Measurements from ENCODE around the gene LPAR1.
"Not testable (repeated sequence)": the region's sequence is repeated elsewhere in the genome, so short reads cannot be mapped to it uniquely, and the experiment has no call there.

Gene LPAR1

GRCh38 chr9:110835859-110836271 lies 202.4 kb downstream of the LPAR1 start:
- Histone ChIP-seq H3K27ac (ENCODE audit: insufficient read depth, low read depth, low read length, poor library complexity, severe bottlenecking) (peak overlapping the region; percentile 21), H3K9me3 (ENCODE audit: control insufficient read depth, low read length) (no peaks in the 10 kb centered on the region), H3K4me3 (ENCODE audit: insufficient read depth, low read depth, low read length) (no peak overlapping the region), H3K4me1 (ENCODE audit: control insufficient read depth, insufficient read depth, low read length) (peaks cover 5% of the 10 kb centered on the region), H3K27me3 (ENCODE audit: control insufficient read depth, insufficient read depth, low read length, poor library complexity, severe bottlenecking) (no peaks in the 10 kb centered on the region), H3K36me3 (ENCODE audit: control insufficient read depth, insufficient read depth, low read length) (no peaks in the 10 kb centered on the region)
- WGBS, 2 experiments = 96% methylated on average over 1 of the region's 1 CpG; no CpG with 5 or more reads in 1 of the 2 experiments

DNA sequence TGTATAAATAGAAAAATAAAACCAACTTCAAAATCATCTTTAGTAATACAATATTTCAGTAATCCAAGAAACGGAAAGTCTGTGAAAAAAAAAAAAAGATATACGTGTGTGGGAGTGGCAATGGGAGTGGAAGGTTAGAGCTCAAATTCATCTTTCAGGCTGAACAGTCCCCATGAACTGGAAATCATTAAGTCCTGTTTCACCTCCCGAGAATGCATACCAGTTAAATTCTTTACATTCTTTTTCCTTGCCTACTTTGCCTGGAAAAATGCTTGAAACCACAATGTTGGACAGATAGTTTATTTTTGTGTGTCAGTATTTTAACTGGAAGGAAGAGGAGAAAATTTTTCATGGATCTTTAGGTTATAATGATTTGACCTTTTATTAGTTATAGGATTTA lies 202.9 kb downstream of the LPAR1 start:
- Histone ChIP-seq H3K36me3 (ENCODE audit: control insufficient read depth, insufficient read depth, low read length) (no peaks in the 10 kb centered on the region), H3K27me3 (ENCODE audit: control insufficient read depth, insufficient read depth, low read length, poor library complexity, severe bottlenecking) (no peaks in the 10 kb centered on the region), H3K4me1 (ENCODE audit: control insufficient read depth, insufficient read depth, low read length) (peaks cover 5% of the 10 kb centered on the region), H3K9me3 (ENCODE audit: control insufficient read depth, low read length) (no peaks in the 10 kb centered on the region), H3K4me3 (ENCODE audit: insufficient read depth, low read depth, low read length) (no peak overlapping the region), H3K27ac (ENCODE audit: insufficient read depth, low read depth, low read length, poor library complexity, severe bottlenecking) (peak overlapping the region; percentile 21)
- 70 to 89% methylated on average over 1 to 2 of the region's 3 CpGs for WGBS, 2 experiments

GRCh38 chr9:110832926-110833325 lies 205.3 kb downstream of the LPAR1 start:
- no peaks in the 10 kb centered on the region for H3K27me3 ChIP-seq (ENCODE audit: control insufficient read depth, insufficient read depth, low read length, poor library complexity, severe bottlenecking)
- no peaks in the 10 kb centered on the region for H3K9me3 ChIP-seq (ENCODE audit: control insufficient read depth, low read length)
- H3K4me1 ChIP-seq (ENCODE audit: control insufficient read depth, insufficient read depth, low read length) = peaks cover 5% of the 10 kb centered on the region
- 97 to 100% methylated on average over 2 to 3 of the region's 3 CpGs for WGBS, 2 experiments
- H3K27ac ChIP-seq (ENCODE audit: insufficient read depth, low read depth, low read length, poor library complexity, severe bottlenecking) = no peak overlapping the region
- H3K36me3 ChIP-seq (ENCODE audit: control insufficient read depth, insufficient read depth, low read length) = no peaks in the 10 kb centered on the region
- no peak overlapping the region for H3K4me3 ChIP-seq (ENCODE audit: insufficient read depth, low read depth, low read length)

GRCh38 chr9:110830495-110830894 lies 207.8 kb downstream of the LPAR1 start:
- no peak overlapping the region for H3K27ac ChIP-seq (ENCODE audit: insufficient read depth, low read depth, low read length, poor library complexity, severe bottlenecking)
- no peak overlapping the region for H3K4me3 ChIP-seq (ENCODE audit: insufficient read depth, low read depth, low read length)
- no peaks in the 10 kb centered on the region for H3K36me3 ChIP-seq (ENCODE audit: control insufficient read depth, insufficient read depth, low read length)
- 96% methylated on average over 21 of the region's 21 CpGs for WGBS, 2 experiments
- no peaks in the 10 kb centered on the region for H3K9me3 ChIP-seq (ENCODE audit: control insufficient read depth, low read length)
- peaks cover 2% of the 10 kb centered on the region for H3K4me1 ChIP-seq (ENCODE audit: control insufficient read depth, insufficient read depth, low read length)
- no peaks in the 10 kb centered on the region for H3K27me3 ChIP-seq (ENCODE audit: control insufficient read depth, insufficient read depth, low read length, poor library complexity, severe bottlenecking)

GRCh38 chr9:110828264-110828663 lies 210.0 kb downstream of the LPAR1 start:
- no peaks in the 10 kb centered on the region for H3K36me3 ChIP-seq (ENCODE audit: control insufficient read depth, insufficient read depth, low read length)
- H3K27ac ChIP-seq (ENCODE audit: insufficient read depth, low read depth, low read length, poor library complexity, severe bottlenecking) = no peak overlapping the region
- WGBS, 2 experiments = 86 to 93% methylated on average over 3 of the region's 3 CpGs
- no peaks in the 10 kb centered on the region for H3K4me1 ChIP-seq (ENCODE audit: control insufficient read depth, insufficient read depth, low read length)
- no peaks in the 10 kb centered on the region for H3K27me3 ChIP-seq (ENCODE audit: control insufficient read depth, insufficient read depth, low read length, poor library complexity, severe bottlenecking)
- no peaks in the 10 kb centered on the region for H3K9me3 ChIP-seq (ENCODE audit: control insufficient read depth, low read length)
- no peak overlapping the region for H3K4me3 ChIP-seq (ENCODE audit: insufficient read depth, low read depth, low read length)

GRCh38 chr9:110826400-110826799 lies 211.9 kb downstream of the LPAR1 start:
- not testable (repeated sequence) for H3K27ac ChIP-seq (ENCODE audit: insufficient read depth, low read depth, low read length, poor library complexity, severe bottlenecking); H3K4me3 ChIP-seq (ENCODE audit: insufficient read depth, low read depth, low read length); H3K9me3 ChIP-seq (ENCODE audit: control insufficient read depth, low read length); H3K36me3 ChIP-seq (ENCODE audit: control insufficient read depth, insufficient read depth, low read length); H3K27me3 ChIP-seq (ENCODE audit: control insufficient read depth, insufficient read depth, low read length, poor library complexity, severe bottlenecking); H3K4me1 ChIP-seq (ENCODE audit: control insufficient read depth, insufficient read depth, low read length)
- WGBS, 2 experiments = 75 to 82% methylated on average over 8 to 9 of the region's 9 CpGs

DNA sequence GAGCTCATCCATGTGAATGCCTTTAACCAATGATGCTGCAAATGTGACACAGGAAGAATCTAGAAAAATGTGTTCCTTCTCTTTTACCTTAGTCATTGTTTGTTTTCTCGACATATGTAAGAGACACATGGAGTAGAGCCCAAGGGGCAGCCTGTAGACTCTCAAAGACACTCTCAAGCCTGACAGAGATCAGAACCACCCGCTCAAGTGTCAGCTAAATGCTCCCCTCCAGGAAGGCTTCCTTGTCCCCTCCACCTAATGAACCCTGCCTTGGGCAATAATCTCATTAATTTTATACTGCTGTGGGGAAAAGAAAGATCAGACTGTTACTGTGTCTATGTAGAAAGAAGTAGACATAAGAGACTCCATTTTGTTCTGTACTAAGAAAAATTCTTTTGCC lies 212.3 kb downstream of the LPAR1 start:
- Histone ChIP-seq H3K9me3 (ENCODE audit: control insufficient read depth, low read length) (no peaks in the 10 kb centered on the region), H3K27ac (ENCODE audit: insufficient read depth, low read depth, low read length, poor library complexity, severe bottlenecking) (no peak overlapping the region), H3K36me3 (ENCODE audit: control insufficient read depth, insufficient read depth, low read length) (no peaks in the 10 kb centered on the region), H3K4me1 (ENCODE audit: control insufficient read depth, insufficient read depth, low read length) (no peaks in the 10 kb centered on the region), H3K27me3 (ENCODE audit: control insufficient read depth, insufficient read depth, low read length, poor library complexity, severe bottlenecking) (no peaks in the 10 kb centered on the region), H3K4me3 (ENCODE audit: insufficient read depth, low read depth, low read length) (no peak overlapping the region)
- 83 to 87% methylated on average over 2 of the region's 2 CpGs for WGBS, 2 experiments

DNA sequence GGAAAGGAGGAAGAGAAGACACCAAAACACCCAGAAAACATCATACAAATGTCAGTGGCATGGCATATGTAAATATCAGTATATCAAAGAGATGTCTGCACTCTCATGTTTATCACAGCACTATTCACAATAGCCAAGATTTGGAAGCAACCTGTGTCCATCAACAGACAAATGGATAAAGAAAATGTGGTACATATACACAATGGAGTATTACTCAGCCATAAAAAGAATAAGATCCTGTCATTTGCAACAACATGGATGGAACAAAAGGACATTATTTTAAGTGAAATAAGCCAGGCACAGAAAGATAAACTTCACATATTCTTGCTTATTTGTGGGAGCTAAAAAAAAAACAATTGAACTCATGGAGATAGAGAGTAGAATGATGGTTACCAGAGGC lies 213.1 kb downstream of the LPAR1 start:
- not testable (repeated sequence) for H3K27ac ChIP-seq (ENCODE audit: insufficient read depth, low read depth, low read length, poor library complexity, severe bottlenecking); H3K27me3 ChIP-seq (ENCODE audit: control insufficient read depth, insufficient read depth, low read length, poor library complexity, severe bottlenecking); H3K36me3 ChIP-seq (ENCODE audit: control insufficient read depth, insufficient read depth, low read length); H3K4me3 ChIP-seq (ENCODE audit: insufficient read depth, low read depth, low read length); H3K4me1 ChIP-seq (ENCODE audit: control insufficient read depth, insufficient read depth, low read length); H3K9me3 ChIP-seq (ENCODE audit: control insufficient read depth, low read length)

All from ectodermal cell (in vitro differentiated cells).